Liver (tissue), 9 donors: ENCODE data around the gene ISG15. TPM values are rescaled to one million over a fixed set of nuclear protein-coding genes. Genes with fewer than 3 reads are reported as not detected.
A peak's percentile ranks its signal among the peaks of the same experiment; 100 is the strongest.

Experiments used
- DNase-seq: peaks from one replicate; pipeline ENCODE4 v3.0.0-alpha.2; 2017; ENCODE audit warnings: low spot score
- H3K27ac ChIP-seq, 2 donors: one replicate each; pipeline ENCODE4 v1.7.0; 2013; ENCODE audit warnings: inconsistent platforms in 2 of 2, low read length in 2 of 2, control low read depth in 1 of 2, low read depth in 1 of 2, mild to moderate bottlenecking in 1 of 2
- H3K27me3 ChIP-seq, 4 donors: one replicate each; pipeline versions ENCODE4 v1.6.1 to v1.7.0; 2013; ENCODE audit warnings: low read length in 3 of 4, inconsistent platforms in 1 of 4, mild to moderate bottlenecking in 1 of 4, moderate library complexity in 1 of 4; ENCODE audit not compliant: control insufficient read depth in 4 of 4, insufficient read depth in 4 of 4
- H3K36me3 ChIP-seq, 4 donors: one replicate each; pipeline versions ENCODE4 v1.6.1 to v1.7.0; 2013; ENCODE audit warnings: low read length in 3 of 4, mild to moderate bottlenecking in 3 of 4, low read depth in 1 of 4, moderate library complexity in 1 of 4; ENCODE audit not compliant: control insufficient read depth in 4 of 4, insufficient read depth in 3 of 4
- H3K4me1 ChIP-seq, 4 donors: one replicate each; pipeline versions ENCODE4 v1.6.1 to v1.7.0; 2013; ENCODE audit warnings: low read length in 3 of 4, mild to moderate bottlenecking in 3 of 4, moderate library complexity in 1 of 4; ENCODE audit not compliant: control insufficient read depth in 4 of 4, insufficient read depth in 4 of 4
- H3K4me3 ChIP-seq, 3 donors: one replicate each; pipeline versions ENCODE4 v1.6.1 to v1.7.0; 2013; ENCODE audit warnings: low read length in 3 of 3, control low read depth in 1 of 3, low read depth in 1 of 3, mild to moderate bottlenecking in 1 of 3
- H3K9ac ChIP-seq, 2 donors: one replicate each; pipeline ENCODE4 v1.7.0; 2013; ENCODE audit warnings: low read length in 2 of 2, mild to moderate bottlenecking in 2 of 2, moderate library complexity in 2 of 2, control low read depth in 1 of 2, low read depth in 1 of 2
- H3K9me3 ChIP-seq, 4 donors: one replicate each; pipeline versions ENCODE4 v1.6.1 to v1.7.0; 2013; ENCODE audit warnings: low read length in 3 of 4; ENCODE audit not compliant: control insufficient read depth in 4 of 4
- FOXA1 ChIP-seq: IDR thresholded peaks from 2 replicates; pipeline ENCODE4 v1.6.1; 2016; ENCODE audit warnings: antibody characterized with exemption
- GABPA ChIP-seq, 2 donors: IDR thresholded peaks in 1 of 2; conservative IDR thresholded peaks in 1 of 2; 2 replicates each; pipeline ENCODE4 v1.6.1; 2016; ENCODE audit warnings: antibody characterized with exemption in 2 of 2, mild to moderate bottlenecking in 1 of 2, moderate library complexity in 1 of 2
- HNF4A ChIP-seq, 2 donors: conservative IDR thresholded peaks; 2 replicates each; pipeline ENCODE4 v1.6.1; 2016; ENCODE audit warnings: antibody characterized with exemption in 2 of 2, mild to moderate bottlenecking in 2 of 2
- HNF4G ChIP-seq: IDR thresholded peaks from 2 replicates; pipeline ENCODE4 v1.6.1; 2016; ENCODE audit warnings: antibody characterized with exemption
- JUND ChIP-seq, 2 donors: IDR thresholded peaks; 2 replicates each; pipeline ENCODE4 v1.6.1; 2016; ENCODE audit warnings: antibody characterized with exemption in 2 of 2
- NR2F2 ChIP-seq: IDR thresholded peaks from 2 replicates; pipeline ENCODE4 v1.6.1; 2016; ENCODE audit warnings: antibody characterized with exemption
- RXRA ChIP-seq, 2 donors: IDR thresholded peaks; 2 replicates each; pipeline ENCODE4 v1.6.1; 2017 to 2018; ENCODE audit warnings: antibody characterized with exemption in 2 of 2, mild to moderate bottlenecking in 1 of 2
- SP1 ChIP-seq: IDR thresholded peaks from 2 replicates; pipeline ENCODE4 v1.6.1; 2018; ENCODE audit warnings: antibody characterized with exemption, mild to moderate bottlenecking
- TAF1 ChIP-seq: conservative IDR thresholded peaks from 2 replicates; pipeline ENCODE4 v1.6.1; 2016; ENCODE audit warnings: antibody characterized with exemption, mild to moderate bottlenecking
- YY1 ChIP-seq: IDR thresholded peaks from 2 replicates; pipeline ENCODE4 v1.6.1; 2016; ENCODE audit warnings: antibody characterized with exemption, mild to moderate bottlenecking
- WGBS: extraction: QIAGEN DNeasy Blood & Tissue Kit; methylation state at CpG from one replicate; pipeline ENCODE4 v1.1.7; 2013; 5-methylcytosine and 5-hydroxymethylcytosine counted together
- polyA plus RNA-seq, 2 donors: library from polyadenylated mRNA; stranded (reverse) in 1 of 2; unstranded in 1 of 2; fragments of 200-250 nt in 1 of 2; fragments of >200 nt in 1 of 2; fragmentation: Nextera tagmentation in 1 of 2; extraction: Ambion mirVana in 1 of 2; gene quantifications; one replicate each; pipeline versions ENCODE4 v1.2.1 to v1.2.3, GENCODE V29; 2013 to 2015
- total RNA-seq, 2 donors: library from RNA; depleted of rRNA; stranded (reverse); fragments of >200 nt; gene quantifications; one replicate each; pipeline ENCODE4 v1.2.3, GENCODE V29; 2014
- TF ChIP-seq, protein P1 (sequence below): IDR thresholded peaks from 2 replicates; pipeline ENCODE4 v1.6.1; 2016; ENCODE audit warnings: antibody characterized with exemption
- TF ChIP-seq, protein P2 (sequence below): IDR thresholded peaks from 2 replicates; pipeline ENCODE4 v1.6.1; 2016; ENCODE audit warnings: antibody characterized with exemption
- TF ChIP-seq, protein P3 (sequence below): IDR thresholded peaks from 2 replicates; pipeline ENCODE4 v1.6.1; 2016; ENCODE audit warnings: antibody characterized with exemption
- TF ChIP-seq, protein P4 (sequence below): fragments of 150-350 bp; IDR thresholded peaks from 2 replicates; pipeline ENCODE4 v1.5.1; 2017; ENCODE audit warnings: improper control_type of control experiment, low read depth, low read length; ENCODE audit not compliant: missing input control
- donor health status: healthy.
- donor health status: healthy.
- donor health status: healthy.
- donor health status: healthy.
- donor health status: healthy.

The ISG15 gene
- total and polyA plus RNA-seq, 4 donors: 9.3 to 89.4 (median 56.5) TPM

GRCh38 chr1:998745-998994, 14.6 kb upstream of the ISG15 start:
- Histone ChIP-seq H3K27me3 (peaks cover 0 to 11% (median 1%) of the 10 kb centered on the region in 4 donors), H3K4me3 (peak overlapping the region in 1 of 3 donors; percentile 66)
- 2% methylated on average over 27 of the region's 27 CpGs for WGBS

DNA sequence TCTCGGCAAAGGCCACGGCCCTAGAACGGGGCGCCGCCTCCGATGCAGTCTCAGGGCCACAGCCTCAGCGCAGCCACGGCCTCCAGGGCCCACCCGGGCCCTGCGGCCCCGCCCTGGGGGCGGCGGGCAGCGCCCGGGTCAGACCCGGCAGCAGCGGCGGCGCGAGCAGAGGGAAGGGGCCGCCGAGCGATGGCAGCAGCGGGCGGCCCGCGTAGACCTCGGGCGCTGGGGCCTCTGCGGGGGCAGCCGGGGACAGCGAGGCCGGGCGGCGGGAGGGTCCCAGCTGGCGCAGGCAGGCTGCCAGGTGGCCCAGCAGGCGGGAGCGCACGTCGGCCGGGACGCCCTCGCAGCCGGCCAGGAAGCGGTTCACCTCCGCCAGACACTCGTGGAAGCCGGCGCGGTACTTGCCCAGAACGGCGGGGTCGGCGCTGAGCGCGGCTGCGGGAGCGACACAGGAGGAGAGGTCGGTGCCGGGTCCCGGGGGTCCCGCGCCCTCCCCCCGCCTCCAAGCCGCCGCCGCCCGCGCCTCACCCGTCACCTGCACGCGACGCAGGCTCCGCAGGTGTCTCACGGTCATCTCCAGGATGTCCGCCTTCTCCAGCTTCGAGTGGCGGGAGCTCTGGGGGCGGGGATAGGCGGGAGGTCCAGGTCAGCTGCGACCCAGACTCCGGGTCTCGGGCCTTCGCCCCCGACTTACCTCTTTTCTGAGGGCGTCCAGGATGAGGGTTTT, 14.1 kb upstream of the ISG15 start:
- H3K4me1 ChIP-seq: peaks cover 0 to 38% (median 23%) of the 10 kb centered on the region in 4 donors
- TF ChIP-seq YY1 (no peak), HNF4G (no peak), NR2F2 (no peak), SP1 (no peak), GABPA (IDR thresholded peaks at IDR 0.05 in 1 of 2, conservative IDR thresholded peaks at IDR 0.05 in 1 of 2) (no peak)
- TF ChIP-seq, protein P1, sequence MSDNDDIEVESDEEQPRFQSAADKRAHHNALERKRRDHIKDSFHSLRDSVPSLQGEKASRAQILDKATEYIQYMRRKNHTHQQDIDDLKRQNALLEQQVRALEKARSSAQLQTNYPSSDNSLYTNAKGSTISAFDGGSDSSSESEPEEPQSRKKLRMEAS: no peak
- peak overlapping the region in 1 of 3 donors; percentile 66 for H3K4me3 ChIP-seq
- no peak for DNase-seq
- H3K27ac ChIP-seq: peak overlapping the region; percentile 23 to 50
- H3K9me3 ChIP-seq: no peaks in the 10 kb centered on the region
- H3K9ac ChIP-seq: no peak overlapping the region
- H3K36me3 ChIP-seq: peaks cover 0 to 1% (median 0%) of the 10 kb centered on the region in 4 donors
- 2% methylated on average over 86 of the region's 86 CpGs for WGBS
- peaks cover 0 to 11% (median 1%) of the 10 kb centered on the region in 4 donors for H3K27me3 ChIP-seq

More at GRCh38 chr1:998745-998994, 14.6 kb upstream of the ISG15 start:
- TF ChIP-seq HNF4A (conservative IDR thresholded peaks at IDR 0.05): no peak
- no peak for TF ChIP-seq TAF1
- TF ChIP-seq NR2F2: no peak
- TF ChIP-seq, protein P1: no peak
- no peak for TF ChIP-seq GABPA (IDR thresholded peaks at IDR 0.05 in 1 of 2, conservative IDR thresholded peaks at IDR 0.05 in 1 of 2)
- no peak for TF ChIP-seq RXRA (IDR thresholded peaks at IDR 0.05)
- TF ChIP-seq YY1: no peak
- no peak for TF ChIP-seq FOXA1
- no peak for TF ChIP-seq HNF4G
- TF ChIP-seq, protein P2, sequence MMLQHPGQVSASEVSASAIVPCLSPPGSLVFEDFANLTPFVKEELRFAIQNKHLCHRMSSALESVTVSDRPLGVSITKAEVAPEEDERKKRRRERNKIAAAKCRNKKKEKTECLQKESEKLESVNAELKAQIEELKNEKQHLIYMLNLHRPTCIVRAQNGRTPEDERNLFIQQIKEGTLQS: no peak
- TF ChIP-seq, protein P3, sequence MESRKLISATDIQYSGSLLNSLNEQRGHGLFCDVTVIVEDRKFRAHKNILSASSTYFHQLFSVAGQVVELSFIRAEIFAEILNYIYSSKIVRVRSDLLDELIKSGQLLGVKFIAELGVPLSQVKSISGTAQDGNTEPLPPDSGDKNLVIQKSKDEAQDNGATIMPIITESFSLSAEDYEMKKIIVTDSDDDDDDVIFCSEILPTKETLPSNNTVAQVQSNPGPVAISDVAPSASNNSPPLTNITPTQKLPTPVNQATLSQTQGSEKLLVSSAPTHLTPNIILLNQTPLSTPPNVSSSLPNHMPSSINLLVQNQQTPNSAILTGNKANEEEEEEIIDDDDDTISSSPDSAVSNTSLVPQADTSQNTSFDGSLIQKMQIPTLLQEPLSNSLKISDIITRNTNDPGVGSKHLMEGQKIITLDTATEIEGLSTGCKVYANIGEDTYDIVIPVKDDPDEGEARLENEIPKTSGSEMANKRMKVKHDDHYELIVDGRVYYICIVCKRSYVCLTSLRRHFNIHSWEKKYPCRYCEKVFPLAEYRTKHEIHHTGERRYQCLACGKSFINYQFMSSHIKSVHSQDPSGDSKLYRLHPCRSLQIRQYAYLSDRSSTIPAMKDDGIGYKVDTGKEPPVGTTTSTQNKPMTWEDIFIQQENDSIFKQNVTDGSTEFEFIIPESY: no peak
- no peak for TF ChIP-seq JUND (IDR thresholded peaks at IDR 0.05)
- H3K4me1 ChIP-seq: peaks cover 0 to 38% (median 23%) of the 10 kb centered on the region in 4 donors
- no peak overlapping the region for H3K9ac ChIP-seq
- no peak for DNase-seq
- H3K9me3 ChIP-seq: no peaks in the 10 kb centered on the region
- peaks cover 0 to 1% (median 0%) of the 10 kb centered on the region in 4 donors for H3K36me3 ChIP-seq
- no peak overlapping the region for H3K27ac ChIP-seq

DNA sequence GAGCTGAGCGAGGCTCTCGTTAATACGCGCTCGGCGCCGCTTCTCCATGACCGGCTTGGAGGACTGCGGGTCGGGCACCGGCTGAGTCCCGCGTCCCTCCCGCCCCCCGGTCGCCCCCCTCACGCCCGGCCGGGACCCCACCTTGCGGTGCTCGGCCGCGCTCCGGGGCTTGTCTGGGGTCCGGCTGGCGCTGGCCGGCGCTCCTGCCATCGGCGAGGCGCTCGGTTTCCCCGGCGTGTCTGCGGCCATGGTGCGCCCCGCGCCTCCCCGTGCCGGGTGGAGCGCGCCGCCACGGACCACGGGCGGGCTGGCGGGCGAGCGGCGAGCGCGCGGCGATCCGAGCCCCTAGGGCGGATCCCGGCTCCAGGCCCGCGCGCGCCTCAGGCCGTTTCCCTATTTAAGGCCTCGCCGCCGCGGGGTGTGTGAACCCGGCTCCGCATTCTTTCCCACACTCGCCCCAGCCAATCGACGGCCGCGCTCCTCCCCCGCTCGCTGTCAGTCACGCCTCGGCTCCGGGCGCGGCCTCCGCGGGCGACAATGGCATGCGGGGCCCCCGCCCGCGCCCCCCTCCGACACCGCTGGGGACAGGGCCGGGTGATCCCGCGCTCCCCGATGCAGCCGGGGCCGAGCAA, 13.5 kb upstream of the ISG15 start, which contains the start of gene HES4:
Gene HES4, minus strand, starts transcription at position 373 of the 632 bp plus-strand sequence. Its CDS starts 124 bp downstream, at position 249.
- WGBS: 1% methylated on average over 95 of the region's 95 CpGs
- peak; percentile 20 for TF ChIP-seq SP1
- TF ChIP-seq, protein P4, sequence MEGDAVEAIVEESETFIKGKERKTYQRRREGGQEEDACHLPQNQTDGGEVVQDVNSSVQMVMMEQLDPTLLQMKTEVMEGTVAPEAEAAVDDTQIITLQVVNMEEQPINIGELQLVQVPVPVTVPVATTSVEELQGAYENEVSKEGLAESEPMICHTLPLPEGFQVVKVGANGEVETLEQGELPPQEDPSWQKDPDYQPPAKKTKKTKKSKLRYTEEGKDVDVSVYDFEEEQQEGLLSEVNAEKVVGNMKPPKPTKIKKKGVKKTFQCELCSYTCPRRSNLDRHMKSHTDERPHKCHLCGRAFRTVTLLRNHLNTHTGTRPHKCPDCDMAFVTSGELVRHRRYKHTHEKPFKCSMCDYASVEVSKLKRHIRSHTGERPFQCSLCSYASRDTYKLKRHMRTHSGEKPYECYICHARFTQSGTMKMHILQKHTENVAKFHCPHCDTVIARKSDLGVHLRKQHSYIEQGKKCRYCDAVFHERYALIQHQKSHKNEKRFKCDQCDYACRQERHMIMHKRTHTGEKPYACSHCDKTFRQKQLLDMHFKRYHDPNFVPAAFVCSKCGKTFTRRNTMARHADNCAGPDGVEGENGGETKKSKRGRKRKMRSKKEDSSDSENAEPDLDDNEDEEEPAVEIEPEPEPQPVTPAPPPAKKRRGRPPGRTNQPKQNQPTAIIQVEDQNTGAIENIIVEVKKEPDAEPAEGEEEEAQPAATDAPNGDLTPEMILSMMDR: no peak
- peak; percentile 54 for DNase-seq
- Histone ChIP-seq H3K27ac (peak within 1 kb of the TSS; percentile 83 to 84), H3K9me3 (no peaks in the 10 kb centered on the region), H3K4me1 (peaks cover under 1 to 41% (median 27%) of the 10 kb centered on the region in 4 donors), H3K9ac (peak within 1 kb of the TSS in 1 of 2 donors; percentile 15), H3K4me3 (peak within 1 kb of the TSS in 2 of 3 donors; percentile 31 to 66), H3K36me3 (peaks cover 0 to 1% (median 0%) of the 10 kb centered on the region in 4 donors), H3K27me3 (peaks cover 0 to 11% (median 1%) of the 10 kb centered on the region in 4 donors)
